Parathyroid adenoma (tissue), 2 donors: ENCODE data around the gene CALD1.

Experiments used
- H2AFZ ChIP-seq: fragments of 300-600 bp; sonication (generic); one replicate; pipeline ENCODE4 v1.7.0; 2017; ENCODE audit warnings: antibody characterized with exemption, mild to moderate bottlenecking
- H3K27ac ChIP-seq: fragments of 300-600 bp; sonication (generic); one replicate; pipeline ENCODE4 v1.7.0; 2017
- H3K27me3 ChIP-seq: fragments of 300-600 bp; sonication (generic); one replicate; pipeline ENCODE4 v1.7.0; 2017; ENCODE audit warnings: low read length; ENCODE audit not compliant: control insufficient read depth, insufficient read depth
- H3K36me3 ChIP-seq: fragments of 300-600 bp; sonication (generic); one replicate; pipeline ENCODE4 v1.7.0; 2017; ENCODE audit warnings: low read length; ENCODE audit not compliant: control insufficient read depth, insufficient read depth
- H3K4me1 ChIP-seq: fragments of 300-600 bp; sonication (generic); one replicate; pipeline ENCODE4 v1.7.0; 2017; ENCODE audit warnings: control low read depth
- H3K4me2 ChIP-seq: fragments of 300-600 bp; sonication (generic); one replicate; pipeline ENCODE4 v1.7.0; 2017; ENCODE audit warnings: low read length
- H3K4me3 ChIP-seq: fragments of 300-600 bp; sonication (generic); one replicate; pipeline ENCODE4 v1.7.0; 2017; ENCODE audit warnings: low read depth, low read length
- H3K79me2 ChIP-seq: fragments of 300-600 bp; sonication (generic); one replicate; pipeline ENCODE4 v1.7.0; 2017; ENCODE audit warnings: control low read depth
- H3K9ac ChIP-seq: fragments of 300-600 bp; sonication (generic); one replicate; pipeline ENCODE4 v1.7.0; 2017; ENCODE audit warnings: mild to moderate bottlenecking
- H3K9me3 ChIP-seq: fragments of 300-600 bp; sonication (generic); one replicate; pipeline ENCODE4 v1.7.0; 2017; ENCODE audit warnings: low read length; ENCODE audit not compliant: control insufficient read depth
- CTCF ChIP-seq: fragments of 300-600 bp; sonication (generic); IDR thresholded peaks from one replicate; pipeline ENCODE4 v1.7.0; 2017; ENCODE audit warnings: antibody characterized with exemption, mild to moderate bottlenecking
- donor health status: primary hyperparathyroidism.

The CALD1 gene

DNA sequence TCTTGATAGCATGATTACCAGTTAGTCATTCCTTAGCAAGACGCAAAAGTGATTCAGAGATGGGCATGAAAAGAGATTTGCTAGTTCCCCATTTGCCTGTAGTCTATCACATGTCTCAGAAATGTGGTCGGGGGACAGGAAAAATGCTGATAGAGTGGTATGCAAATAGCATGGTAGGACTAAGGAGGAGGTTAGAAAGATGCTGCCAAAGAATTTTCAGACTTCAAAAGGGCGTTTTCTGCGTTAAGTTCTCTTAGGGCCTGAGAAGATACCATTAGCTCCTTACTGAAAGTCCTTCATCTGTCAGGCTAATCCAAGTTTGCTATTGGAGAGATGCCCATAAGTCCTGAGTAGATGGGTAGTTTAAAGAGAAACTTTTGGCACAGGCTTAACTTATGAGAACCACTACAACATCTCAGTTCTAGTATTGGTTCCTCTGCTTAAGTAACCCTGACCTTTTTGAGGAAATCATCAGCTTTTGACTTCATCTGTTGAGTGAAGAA, 2.7 kb downstream of the CALD1 start:
- Histone ChIP-seq H3K4me2 (no peak overlapping the region), H3K36me3 (no peaks in the 10 kb centered on the region), H3K4me1 (peaks cover 13% of the 10 kb centered on the region), H3K9ac (no peak overlapping the region), H3K27ac (no peak overlapping the region), H3K79me2 (no peaks in the 10 kb centered on the region), H3K27me3 (no peaks in the 10 kb centered on the region), H2AFZ (no peak overlapping the region), H3K4me3 (no peak overlapping the region), H3K9me3 (no peaks in the 10 kb centered on the region)
- TF ChIP-seq CTCF = no peak

DNA sequence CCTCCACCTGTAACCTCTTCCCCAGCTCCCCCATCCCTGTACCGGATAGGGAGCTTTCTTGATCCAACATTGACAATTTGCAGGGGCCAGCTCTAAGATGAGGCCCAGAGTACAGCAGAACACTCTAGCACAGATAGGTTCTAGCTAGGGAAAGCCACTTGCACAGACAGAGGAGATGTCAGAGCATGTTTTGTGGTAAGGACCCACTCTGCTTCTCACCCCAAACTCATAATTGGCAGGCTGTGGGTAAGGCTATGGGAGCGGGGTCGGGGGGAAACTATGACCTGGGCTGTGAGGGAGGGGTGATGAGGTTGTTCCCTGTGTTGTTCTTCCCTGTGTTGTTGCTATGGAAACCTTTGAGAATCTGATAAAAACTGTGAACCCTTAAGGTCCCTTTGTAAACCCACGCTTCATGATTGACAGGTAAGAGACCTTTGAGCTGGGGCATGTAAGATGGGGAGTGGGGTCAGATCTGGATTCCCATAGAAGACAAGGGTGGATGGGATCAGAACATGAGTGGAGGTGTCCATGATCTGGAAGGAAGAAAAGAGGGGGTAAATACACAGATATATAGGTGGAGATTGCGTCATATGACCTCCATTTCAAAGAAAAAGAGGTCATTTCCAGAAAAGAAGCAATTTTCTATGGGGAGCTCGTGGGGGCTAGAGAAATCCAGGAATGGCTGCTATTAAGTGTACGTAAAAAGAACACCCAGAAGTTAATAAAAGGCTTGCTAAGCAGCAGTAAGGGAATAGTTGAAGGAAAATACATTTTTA, 4.0 kb downstream of the CALD1 start:
- no peaks in the 10 kb centered on the region for H3K36me3 ChIP-seq
- H3K79me2 ChIP-seq = no peaks in the 10 kb centered on the region
- H3K9ac ChIP-seq = no peak overlapping the region
- H3K4me1 ChIP-seq = peaks cover 12% of the 10 kb centered on the region
- H3K27ac ChIP-seq = no peak overlapping the region
- no peaks in the 10 kb centered on the region for H3K27me3 ChIP-seq
- H2AFZ ChIP-seq = no peak overlapping the region
- no peaks in the 10 kb centered on the region for H3K9me3 ChIP-seq
- H3K4me2 ChIP-seq = no peak overlapping the region
- H3K4me3 ChIP-seq = no peak overlapping the region
- no peak for TF ChIP-seq CTCF

DNA sequence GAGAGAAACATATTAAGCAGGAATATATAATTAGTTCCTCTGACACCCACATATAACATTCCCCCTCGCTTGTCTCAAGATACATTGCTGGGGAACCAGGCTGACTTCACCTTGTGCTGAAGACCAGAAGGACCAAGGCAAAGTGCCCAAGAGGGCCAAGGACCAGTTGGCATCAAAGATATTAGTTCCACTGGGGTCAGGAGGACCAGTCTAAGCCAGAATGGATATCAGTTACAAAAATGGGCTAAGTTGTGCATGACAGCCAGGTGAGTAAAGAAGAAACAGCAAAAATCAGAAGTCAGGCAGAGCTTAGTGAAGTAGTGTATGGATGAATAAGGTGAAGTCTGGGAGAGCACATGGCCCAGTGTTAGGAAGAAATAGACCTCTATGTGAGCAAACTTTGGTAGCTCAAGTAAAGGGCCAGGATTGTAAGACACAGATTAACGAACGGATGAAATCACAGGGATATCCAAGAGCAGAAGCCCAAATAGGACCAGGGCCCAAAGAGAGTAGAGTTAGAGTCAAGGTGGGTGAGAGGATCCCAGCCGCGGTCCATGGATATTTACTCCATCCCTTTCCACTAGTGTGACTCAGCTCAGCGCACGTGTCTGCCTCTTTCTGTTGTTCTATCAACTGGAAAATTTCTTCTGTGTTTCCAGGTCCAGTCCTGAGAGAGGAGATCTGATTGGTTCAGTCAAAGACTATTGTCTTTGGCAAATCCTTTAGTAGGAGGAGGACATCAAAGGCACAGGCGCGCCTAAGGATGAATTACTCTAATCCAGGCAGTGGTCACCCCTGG, 5.0 kb downstream of the CALD1 start:
- Histone ChIP-seq H2AFZ (no peak overlapping the region), H3K9me3 (no peaks in the 10 kb centered on the region), H3K4me1 (peaks cover 7% of the 10 kb centered on the region), H3K36me3 (no peaks in the 10 kb centered on the region), H3K4me2 (no peak overlapping the region), H3K4me3 (no peak overlapping the region), H3K27me3 (no peaks in the 10 kb centered on the region), H3K27ac (no peak overlapping the region), H3K79me2 (no peaks in the 10 kb centered on the region), H3K9ac (no peak overlapping the region)
- TF ChIP-seq CTCF = no peak

- no peaks in the 10 kb centered on the region for H3K79me2 ChIP-seq
- no peak overlapping the region for H3K9ac ChIP-seq
- H3K4me1 ChIP-seq = peaks cover 8% of the 10 kb centered on the region
- no peaks in the 10 kb centered on the region for H3K27me3 ChIP-seq
- no peaks in the 10 kb centered on the region for H3K36me3 ChIP-seq
- no peak for TF ChIP-seq CTCF
- H3K9me3 ChIP-seq = no peaks in the 10 kb centered on the region
- no peak overlapping the region for H3K4me3 ChIP-seq
- H3K4me2 ChIP-seq = no peak overlapping the region
- no peak overlapping the region for H2AFZ ChIP-seq
- no peak overlapping the region for H3K27ac ChIP-seq
These were observed 6.4 kb downstream of the CALD1 start for GRCh38 chr7:134785842-134786241.
